ENCODE data around the gene MARK3.

GRCh38 chr14:103366741-103367140, 18.5 kb upstream of the MARK3 start:
- TF ChIP-seq POLR2AphosphoS2 (IDR thresholded peaks at IDR 0.05; ENCODE audit: low read depth, low read length) (no peak), CTCF (IDR thresholded peaks at IDR 0.05 in 2 of 3, conservative IDR thresholded peaks at IDR 0.05 in 1 of 3; ENCODE audit: control insufficient read depth in 2 of 3, extremely low read depth in 1 of 3, insufficient read depth in 1 of 3, low read depth in 3 of 3, low read length in 3 of 3) (no peak), ZNF24 (IDR thresholded peaks at IDR 0.05) (no peak), POLR2A (IDR thresholded peaks at IDR 0.05; ENCODE audit: low read depth, low read length) (no peak), SMC3 (IDR thresholded peaks at IDR 0.05; ENCODE audit: borderline replicate concordance, low read length) (no peak), NRF1 (conservative IDR thresholded peaks at IDR 0.05; ENCODE audit: low read depth, low read length) (no peak), EGR1 (IDR thresholded peaks at IDR 0.05; ENCODE audit: borderline replicate concordance in 1 of 2, low read depth in 2 of 2, low read length in 2 of 2) (no peak), USF2 (IDR thresholded peaks at IDR 0.05; ENCODE audit: borderline replicate concordance, low read depth, low read length) (no peak), HDGF (IDR thresholded peaks at IDR 0.05) (no peak), GABPA (IDR thresholded peaks at IDR 0.05; ENCODE audit: low read depth) (no peak), MYB (IDR thresholded peaks at IDR 0.05; ENCODE audit: borderline replicate concordance, low read depth, low read length) (no peak)

All from GM12878 (cell line).